AG04450 (cell line): ENCODE data around the gene KCNAB2. TPM values are rescaled to one million over a fixed set of nuclear protein-coding genes. Genes with fewer than 3 reads are reported as not detected.

Experiments
- CTCF ChIA-PET: fragments of 300-600, 350-600 bp; formaldehyde crosslinking; extraction: SDS; loops from one replicate; lab custom pipeline; 2022; ENCODE audit warnings: antibody characterized with exemption, inconsistent platforms; lab: Charles Lee
- POLR2A ChIA-PET: fragments of 350-600 bp; formaldehyde crosslinking; extraction: SDS; loops from one replicate; lab custom pipeline; 2021; ENCODE audit warnings: antibody characterized with exemption, inconsistent platforms; lab: Yijun Ruan, JAX
- DNase-seq: peaks from one replicate; pipeline ENCODE4 v3.0.0-alpha.2; 2011; ENCODE audit warnings: low read depth, low spot score
- H3K27ac ChIP-seq: one replicate; pipeline ENCODE4 v1.5.1; 2012; ENCODE audit warnings: low read depth, low read length, control low read depth
- H3K27me3 ChIP-seq: one replicate; pipeline ENCODE4 v1.6.0; 2012; ENCODE audit warnings: low read length; ENCODE audit not compliant: control insufficient read depth, insufficient read depth
- H3K4me3 ChIP-seq: 2 replicates; pipeline ENCODE4 v1.5.1; 2011; ENCODE audit warnings: mild to moderate bottlenecking, low read depth, low read length, control low read depth
- H3K9me3 ChIP-seq: 2 replicates; pipeline ENCODE4 v1.5.1; 2012; ENCODE audit warnings: low read length; ENCODE audit not compliant: control insufficient read depth, insufficient read depth
- CTCF ChIP-seq: IDR thresholded peaks from 2 replicates; pipeline ENCODE4 v1.5.1; 2011; ENCODE audit warnings: low read depth, low read length, control low read depth, inconsistent platforms
- polyA plus RNA-seq: library from polyadenylated mRNA; depleted of rRNA; stranded (reverse); fragments of >200 nt; gene quantifications from 2 replicates; pipeline ENCODE4 v1.2.3, GENCODE V29; 2011

KCNAB2 gene
- polyA plus RNA-seq, 1 experiment, result 3.1 TPM

DNA sequence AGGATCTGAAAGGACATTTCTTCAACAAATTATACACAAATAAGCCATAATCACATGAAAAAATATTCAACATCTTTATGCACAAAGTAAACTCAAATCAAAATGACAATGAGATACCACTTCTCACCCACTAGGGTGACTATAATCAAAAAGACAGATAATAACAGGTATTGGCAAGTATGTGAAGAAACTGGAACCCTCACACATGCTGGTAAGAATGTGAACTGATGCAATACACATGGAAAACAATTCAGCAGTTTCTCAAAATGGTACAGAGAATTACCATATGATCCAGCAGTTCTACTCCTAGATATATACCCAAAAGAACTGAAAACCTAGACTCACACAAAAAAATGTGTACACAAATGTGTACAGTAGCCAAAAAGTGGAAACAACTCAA, 71.9 kb downstream of the KCNAB2 start:
- no peak for DNase-seq
- Histone ChIP-seq H3K9me3 (peaks cover 3% of the 10 kb centered on the region), H3K4me3 (no peak overlapping the region), H3K27me3 (no peaks in the 10 kb centered on the region), H3K27ac (no peak overlapping the region)
- ChIA-PET POLR2A (no interaction called here), CTCF (no interaction called here)
- TF ChIP-seq CTCF, result no peak

DNA sequence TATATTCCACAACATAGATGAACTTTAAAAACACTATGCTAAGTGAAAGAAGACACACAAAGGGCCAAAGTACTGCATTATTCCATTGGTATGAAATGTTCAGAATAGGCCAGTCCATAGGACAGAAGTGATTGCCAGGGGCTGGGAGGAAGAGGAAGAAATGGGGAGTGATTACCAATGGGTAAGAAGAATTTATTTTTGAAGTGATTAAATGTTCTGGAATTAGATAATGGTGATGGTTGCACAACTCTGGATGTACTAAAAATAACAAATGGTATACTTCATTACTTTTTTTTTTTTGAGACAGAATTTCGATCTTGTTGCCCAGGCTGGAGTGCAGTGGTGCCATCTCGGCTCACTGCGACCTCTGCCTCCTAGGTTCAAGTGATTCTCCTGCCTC, 72.7 kb downstream of the KCNAB2 start:
- POLR2A ChIA-PET, result no interaction called here
- DNase-seq, result no peak
- H3K27ac ChIP-seq, result no peak overlapping the region
- no peaks in the 10 kb centered on the region for H3K27me3 ChIP-seq
- TF ChIP-seq CTCF, result no peak
- no peak overlapping the region for H3K4me3 ChIP-seq
- CTCF ChIA-PET, result no interaction called here
- H3K9me3 ChIP-seq, result peaks cover 3% of the 10 kb centered on the region

- Histone ChIP-seq H3K9me3 (no peaks in the 10 kb centered on the region; the same call in 1 of the 2 replicates), H3K4me3 (no peak overlapping the region), H3K27me3 (no peaks in the 10 kb centered on the region), H3K27ac (no peak overlapping the region)
- DNase-seq, result no peak
- no peak for TF ChIP-seq CTCF
- ChIA-PET POLR2A (no interaction called here), CTCF (no interaction called here)
Measured at GRCh38 chr1:6121021-6121421, 75.3 kb downstream of the KCNAB2 start.

DNA sequence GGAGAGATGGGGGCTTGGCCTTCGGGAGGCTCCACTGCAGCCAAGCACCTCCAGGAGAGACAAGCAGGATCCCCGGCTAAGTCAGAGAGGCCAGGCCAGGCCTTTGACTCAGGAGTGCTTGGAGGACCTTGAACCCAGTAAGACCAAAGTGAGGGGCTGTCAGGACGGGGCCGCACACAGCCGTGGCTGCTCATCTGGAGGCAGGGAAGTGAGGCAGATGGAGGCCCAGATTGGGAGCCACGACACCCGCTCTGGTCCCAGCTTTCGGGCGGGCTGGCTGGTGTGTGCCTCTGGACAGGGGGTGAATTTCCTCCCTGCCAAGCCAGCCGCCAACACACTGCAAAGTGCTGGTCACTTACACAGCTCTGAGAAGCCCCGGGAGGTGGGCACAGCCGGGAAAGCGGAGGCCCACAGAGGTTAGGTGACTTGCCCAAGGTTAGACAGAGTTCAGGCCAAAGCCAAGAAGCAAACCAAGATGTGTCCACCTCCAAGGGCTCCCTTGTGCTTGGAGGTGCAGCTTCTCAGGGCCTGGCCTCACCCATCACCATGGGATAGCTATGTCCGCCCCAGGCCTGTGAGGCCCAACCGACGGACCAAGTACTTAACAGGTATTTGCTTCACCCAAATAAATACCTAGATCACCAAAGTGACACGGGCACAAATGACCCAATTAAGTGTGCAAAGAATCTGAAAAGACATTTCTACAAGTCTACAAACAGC, 76.1 kb downstream of the KCNAB2 start:
- no peak overlapping the region for H3K27ac ChIP-seq
- DNase-seq, result no peak
- no peak overlapping the region for H3K4me3 ChIP-seq
- no peaks in the 10 kb centered on the region for H3K27me3 ChIP-seq
- ChIA-PET CTCF (no interaction called here), POLR2A (no interaction called here)
- H3K9me3 ChIP-seq, result no peaks in the 10 kb centered on the region; the same call in 1 of the 2 replicates
- TF ChIP-seq CTCF, result no peak

GRCh38 chr1:6123083-6123482, 77.4 kb downstream of the KCNAB2 start:
- POLR2A ChIA-PET, result no interaction called here
- no peak for TF ChIP-seq CTCF
- H3K4me3 ChIP-seq, result no peak overlapping the region
- no peaks in the 10 kb centered on the region for H3K27me3 ChIP-seq
- peaks cover 5% of the 10 kb centered on the region; the same call in 1 of the 2 replicates for H3K9me3 ChIP-seq
- CTCF ChIA-PET, result no interaction called here
- DNase-seq, result no peak
- H3K27ac ChIP-seq, result no peak overlapping the region
